Pancreas (tissue), 10 donors: ENCODE results near the gene KCTD21. TPM values are rescaled to one million over a fixed set of nuclear protein-coding genes. Genes with fewer than 3 reads are reported as not detected.

Experiments
- ATAC-seq, 4 donors: fragments of 200-7000 bp; cut with Tn5 transposase; one replicate each; pipeline versions ENCODE4 v1.8.0 to v1.9.1; 2020; ENCODE audit warnings: mild to moderate bottlenecking in 4 of 4, moderate library complexity in 4 of 4
- DNase-seq, 6 donors: peaks; one replicate each; pipeline ENCODE4 v3.0.0-alpha.2; 2020
- FAIRE-seq: peaks from 2 replicates; lab custom pipeline; 2012; peaks lifted over from hg19 to GRCh38; lab: Jason Lieb, UNC
- H3K27ac ChIP-seq, 4 donors: fragments of 200-600 bp; sonication (generic); 1 replicate in 3 of 4; 2 replicates in 1 of 4; pipeline versions ENCODE4 v1.5.0 to v1.8.0; 2020
- H3K27me3 ChIP-seq, 4 donors: fragments of 200-600 bp; one replicate each; pipeline ENCODE4 v1.8.0; 2021
- H3K36me3 ChIP-seq, 3 donors: fragments of 200-600 bp; sonication (generic) in 1 of 3; one replicate each; pipeline versions ENCODE4 v1.5.0 to v1.8.0; 2020 to 2021
- H3K4me1 ChIP-seq, 3 donors: fragments of 200-600 bp; one replicate each; pipeline ENCODE4 v1.8.0; 2021
- H3K4me3 ChIP-seq, 4 donors: fragments of 200-600 bp; sonication (generic) in 2 of 4; one replicate each; pipeline versions ENCODE4 v1.5.0 to v1.8.0; 2020 to 2021
- H3K9me3 ChIP-seq, 4 donors: fragments of 200-600 bp; one replicate each; pipeline ENCODE4 v1.8.0; 2021
- WGBS, 2 donors: extraction: QIAGEN DNeasy Blood & Tissue Kit; methylation state at CpG; one replicate each; pipeline ENCODE4 v1.1.7; 2013; 5-methylcytosine and 5-hydroxymethylcytosine counted together
- intact Hi-C, 3 donors: fragments of 100-400 bp; cut with DNase I; formaldehyde crosslinking; loops; one replicate each; pipeline versions ENCODE4 v1.11.1 to v1.14.2; 2022
- polyA plus RNA-seq, 2 donors: library from polyadenylated mRNA; stranded (reverse); fragments of 200-250 nt; gene quantifications; one replicate each; pipeline ENCODE4 v1.2.3, GENCODE V29; 2013
- total RNA-seq, 6 donors: library from RNA; stranded (reverse); fragmentation: NEBNext Ultra II Directional in 4 of 6; extraction: Animal tissue kit (Norgen Biotek cat#: 25700) in 4 of 6; gene quantifications; one replicate each; pipeline versions ENCODE4 v1.2.1 to v1.2.4, GENCODE V29; 2021 to 2023
- TF ChIP-seq, protein P1 (sequence below), 4 donors: fragments of 200-600 bp; sonication (generic) in 3 of 4; IDR thresholded peaks; one replicate each; pipeline versions ENCODE4 v1.5.0 to v1.8.0; 2021; ENCODE audit warnings: antibody characterized with exemption in 4 of 4
- donor health status: healthy with polysubstance abuse.
- donor health status: DM: no; HTN: no; CAD: no; lungs with moderate emphysema.
- donor health status: DM: no; HTN: no; CAD: no.
- donor health status: control.
- donor health status: control.
- donor health status: Bipolar disorder and iron deficiency.
- donor health status: DM: yes; HTN: yes; CAD: no.
- donor health status: DM: no; HTN: no; CAD: no.
- donor health status: DM: no; HTN: no; CAD: no.
- donor health status: DM: yes; HTN: yes; CAD: no.

KCTD21 gene
- total and polyA plus RNA-seq, 8 donors = 1.9 to 4.8 (median 2.7) TPM

DNA sequence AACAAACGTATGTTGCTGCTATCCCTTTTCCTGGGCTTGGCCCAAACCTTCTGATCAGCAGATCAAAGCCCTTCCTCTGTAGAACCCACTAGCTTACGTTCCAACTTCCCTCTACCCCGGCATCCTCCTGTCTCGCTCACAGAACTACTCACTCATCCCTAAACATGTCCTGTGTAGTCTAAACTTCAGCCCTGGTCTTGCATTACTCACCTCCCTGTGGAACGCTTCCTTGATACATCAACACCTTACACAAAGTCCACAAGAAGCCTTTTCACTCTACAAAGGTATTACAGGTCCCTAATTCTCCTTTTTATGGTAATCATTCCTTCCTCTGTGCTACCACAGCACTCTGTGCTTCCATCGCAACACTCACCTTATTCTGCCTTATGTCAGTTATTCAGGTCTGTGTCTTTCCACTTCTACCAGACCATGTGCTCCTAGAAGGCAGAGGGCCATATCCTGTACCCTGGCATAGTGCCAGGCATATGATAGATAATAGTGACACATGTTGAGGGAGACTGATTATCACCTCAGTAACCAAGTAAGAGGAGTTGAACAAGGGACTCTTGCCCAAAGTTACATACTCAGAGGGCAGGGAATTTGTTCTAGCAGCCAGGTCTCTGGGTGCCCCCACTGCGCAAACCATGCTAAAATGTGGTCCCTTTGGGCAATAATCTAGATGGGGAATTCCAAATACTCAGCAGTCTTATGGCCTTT lies 41.9 kb upstream of the KCTD21 start:
- TF ChIP-seq, protein P1, sequence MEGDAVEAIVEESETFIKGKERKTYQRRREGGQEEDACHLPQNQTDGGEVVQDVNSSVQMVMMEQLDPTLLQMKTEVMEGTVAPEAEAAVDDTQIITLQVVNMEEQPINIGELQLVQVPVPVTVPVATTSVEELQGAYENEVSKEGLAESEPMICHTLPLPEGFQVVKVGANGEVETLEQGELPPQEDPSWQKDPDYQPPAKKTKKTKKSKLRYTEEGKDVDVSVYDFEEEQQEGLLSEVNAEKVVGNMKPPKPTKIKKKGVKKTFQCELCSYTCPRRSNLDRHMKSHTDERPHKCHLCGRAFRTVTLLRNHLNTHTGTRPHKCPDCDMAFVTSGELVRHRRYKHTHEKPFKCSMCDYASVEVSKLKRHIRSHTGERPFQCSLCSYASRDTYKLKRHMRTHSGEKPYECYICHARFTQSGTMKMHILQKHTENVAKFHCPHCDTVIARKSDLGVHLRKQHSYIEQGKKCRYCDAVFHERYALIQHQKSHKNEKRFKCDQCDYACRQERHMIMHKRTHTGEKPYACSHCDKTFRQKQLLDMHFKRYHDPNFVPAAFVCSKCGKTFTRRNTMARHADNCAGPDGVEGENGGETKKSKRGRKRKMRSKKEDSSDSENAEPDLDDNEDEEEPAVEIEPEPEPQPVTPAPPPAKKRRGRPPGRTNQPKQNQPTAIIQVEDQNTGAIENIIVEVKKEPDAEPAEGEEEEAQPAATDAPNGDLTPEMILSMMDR (IDR thresholded peaks at IDR 0.05) = no peak
- no peaks in the 10 kb centered on the region for H3K27me3 ChIP-seq
- ATAC-seq (no peak), FAIRE-seq (no peak), DNase-seq (no peak)
- no peaks in the 10 kb centered on the region for H3K9me3 ChIP-seq
- intact Hi-C loops = no loop called here
- H3K4me1 ChIP-seq = no peaks in the 10 kb centered on the region
- H3K27ac ChIP-seq = no peak overlapping the region
- no peak overlapping the region for H3K4me3 ChIP-seq
- no peaks in the 10 kb centered on the region for H3K36me3 ChIP-seq
- 91 to 92% methylated on average over 7 of the region's 7 CpGs for WGBS, 2 donors

DNA sequence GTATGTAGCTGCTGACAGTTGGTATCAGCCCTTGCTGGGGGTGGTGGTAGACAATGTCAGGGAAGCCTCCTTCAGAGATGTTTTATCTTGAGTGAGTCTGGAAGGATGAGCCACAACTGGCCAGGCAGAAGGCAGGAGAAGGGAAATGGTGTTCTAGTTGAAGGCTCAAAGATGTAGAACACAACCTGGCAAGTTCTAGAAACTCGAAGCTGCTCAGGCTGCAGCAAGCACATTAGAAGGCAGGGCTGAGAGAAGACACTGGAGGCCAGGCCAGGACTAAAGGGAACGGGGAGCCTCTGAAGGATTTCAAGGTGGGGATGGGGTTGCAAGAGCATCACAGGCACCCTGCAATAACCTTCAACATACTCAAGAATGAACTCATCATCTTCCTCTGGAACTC lies 40.7 kb upstream of the KCTD21 start:
- 92 to 96% methylated on average over 2 of the region's 2 CpGs for WGBS, 2 donors
- Histone ChIP-seq H3K4me3 (no peak overlapping the region), H3K9me3 (no peaks in the 10 kb centered on the region), H3K27me3 (no peaks in the 10 kb centered on the region), H3K4me1 (no peaks in the 10 kb centered on the region), H3K36me3 (no peaks in the 10 kb centered on the region), H3K27ac (no peak overlapping the region)
- DNase-seq (no peak), ATAC-seq (no peak), FAIRE-seq (no peak)
- TF ChIP-seq, protein P1 (IDR thresholded peaks at IDR 0.05) = no peak
- intact Hi-C loops = loop anchor here in 2 of 3 donors (5.0 to 10.0 kb wide), 3 partner anchors 196 to 333 kb away; no protein-coding TSS in a partner anchor

DNA sequence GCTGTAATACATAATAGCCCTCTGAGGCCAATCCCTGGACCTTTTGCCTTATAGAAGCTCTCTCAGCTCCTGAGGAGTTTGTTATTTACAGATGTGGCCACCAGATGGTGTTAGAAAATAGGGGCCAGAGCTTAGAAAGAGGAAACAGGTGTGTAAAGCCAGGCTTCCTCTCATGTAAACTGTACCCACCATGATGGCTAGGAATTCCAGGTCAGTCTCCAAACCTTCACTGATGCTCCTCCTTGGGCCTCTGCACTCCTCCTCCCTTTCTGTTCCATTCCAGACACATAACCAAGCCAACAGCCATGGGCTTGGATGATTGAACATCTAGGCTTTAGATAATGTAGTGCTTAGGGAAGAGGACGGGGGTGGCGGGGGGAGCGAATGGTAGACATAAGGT lies 40.0 kb upstream of the KCTD21 start:
- Histone ChIP-seq H3K36me3 (no peaks in the 10 kb centered on the region), H3K9me3 (no peaks in the 10 kb centered on the region), H3K27ac (no peak overlapping the region), H3K27me3 (no peaks in the 10 kb centered on the region), H3K4me1 (no peaks in the 10 kb centered on the region), H3K4me3 (no peak overlapping the region)
- FAIRE-seq = no peak
- TF ChIP-seq, protein P1 (IDR thresholded peaks at IDR 0.05) = peak in 3 of 4 donors; percentile 17 to 32 (median 31)
- 94 to 99% methylated on average over 3 of the region's 3 CpGs for WGBS, 2 donors
- DNase-seq = peak in 2 of 6 donors; percentile 30 to 33
- intact Hi-C loops = loop anchor here in 2 of 3 donors (5.0 to 10.0 kb wide), 3 partner anchors 196 to 334 kb away; no protein-coding TSS in a partner anchor
- ATAC-seq = peak; percentile 86 to 94 (median 93)

DNA sequence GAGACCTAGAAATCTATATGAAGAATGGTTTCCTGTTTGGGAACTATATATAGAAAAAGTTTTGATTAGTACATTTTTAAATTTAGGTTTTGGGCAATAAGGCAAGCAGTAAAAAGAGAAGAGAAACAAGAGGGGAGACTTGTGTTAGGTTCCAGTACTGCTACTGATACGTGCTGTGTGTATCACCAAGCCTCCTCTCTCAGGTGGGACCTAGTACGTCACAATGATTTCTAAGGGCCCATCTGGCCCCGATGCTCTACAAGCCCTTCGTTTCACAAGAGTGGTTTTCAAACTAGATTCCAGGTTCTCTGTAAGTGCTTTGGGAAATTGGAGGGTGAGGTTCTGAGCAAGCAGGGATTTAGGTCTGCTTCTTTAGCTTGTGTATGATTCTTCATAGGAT lies 39.5 kb upstream of the KCTD21 start:
- no peak overlapping the region for H3K27ac ChIP-seq
- no peak overlapping the region for H3K4me3 ChIP-seq
- ATAC-seq (no peak), FAIRE-seq (no peak), DNase-seq (no peak)
- no peaks in the 10 kb centered on the region for H3K36me3 ChIP-seq
- no peaks in the 10 kb centered on the region for H3K27me3 ChIP-seq
- WGBS, 2 donors = 88% methylated on average over 4 of the region's 4 CpGs
- intact Hi-C loops = loop anchor here in 2 of 3 donors (5.0 to 10.0 kb wide), 3 partner anchors 197 to 334 kb away; no protein-coding TSS in a partner anchor
- H3K9me3 ChIP-seq = no peaks in the 10 kb centered on the region
- TF ChIP-seq, protein P1 (IDR thresholded peaks at IDR 0.05) = no peak
- no peaks in the 10 kb centered on the region for H3K4me1 ChIP-seq
